ENCODE data around the gene CEACAM18.
"Not testable (repeated sequence)": the region's sequence is repeated elsewhere in the genome, so short reads cannot be mapped to it uniquely, and the experiment has no call there.

The CEACAM18 gene

DNA sequence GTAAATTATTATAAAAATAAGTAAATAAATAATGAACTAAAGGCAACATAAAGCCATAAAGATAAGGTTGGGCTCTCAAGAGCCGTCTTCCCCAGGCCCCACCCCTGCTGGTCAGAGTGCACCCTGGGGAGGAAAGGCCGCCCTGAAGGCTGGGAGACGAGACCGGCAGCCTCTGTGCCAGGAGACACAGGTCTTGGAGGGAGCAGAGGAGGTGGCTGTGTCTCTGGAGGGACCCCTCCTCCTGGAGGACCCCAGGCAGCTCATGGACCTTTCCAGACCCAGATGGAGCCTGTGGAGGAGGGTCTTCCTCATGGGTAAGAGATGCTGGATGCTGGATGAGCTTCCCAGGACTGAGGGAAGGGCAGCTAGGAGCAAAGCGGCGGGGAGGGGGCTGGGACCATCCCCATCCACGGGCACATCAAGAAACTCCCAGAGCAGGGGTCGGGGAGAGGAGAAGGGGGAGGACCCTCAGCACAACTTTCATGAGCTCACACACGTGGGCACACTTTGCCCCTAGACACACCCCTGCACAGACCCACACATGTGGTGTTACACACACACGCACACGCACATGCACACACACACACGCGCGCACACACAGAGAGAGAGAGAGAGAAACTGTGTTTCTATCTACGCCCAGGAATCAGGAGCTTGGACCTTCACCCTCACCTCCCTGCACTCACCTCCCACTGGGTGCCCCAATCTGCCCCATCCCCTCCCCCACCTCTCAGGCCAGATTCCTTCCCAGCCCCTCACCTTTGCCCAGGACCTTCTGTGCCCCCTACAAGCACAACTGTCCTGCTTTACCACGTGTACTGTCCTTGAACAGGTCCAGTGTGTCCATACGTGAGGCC, at the start of gene CEACAM18:
TSS of gene CEACAM18 (plus strand) at position 159 of the 854 bp plus-strand sequence.
- no peak for DNase-seq (ENCODE audit: low spot score)

GRCh38 chr19:51430221-51430620, 48.1 kb upstream of the CEACAM18 start:
- DNase-seq (ENCODE audit: low spot score): no peak

DNA sequence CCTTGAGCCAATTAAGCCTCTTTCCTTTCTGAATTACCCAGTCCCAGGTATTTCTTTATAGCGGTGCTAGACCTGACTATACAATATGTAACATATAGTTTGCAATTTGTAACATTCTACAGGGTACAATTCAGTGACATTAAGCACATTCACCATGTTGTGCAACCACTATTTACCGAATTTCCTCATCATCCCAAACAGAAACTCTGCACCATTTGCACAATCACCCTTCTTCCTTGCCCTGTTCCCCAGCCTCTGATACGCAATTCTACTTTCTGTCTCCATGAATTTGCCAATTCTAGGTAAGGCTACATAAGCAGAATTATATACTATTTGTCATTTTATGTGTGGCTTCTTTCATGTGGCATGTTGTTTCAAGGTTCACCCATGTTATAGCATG, 47.2 kb upstream of the CEACAM18 start:
- no peak for DNase-seq (ENCODE audit: low spot score)

DNA sequence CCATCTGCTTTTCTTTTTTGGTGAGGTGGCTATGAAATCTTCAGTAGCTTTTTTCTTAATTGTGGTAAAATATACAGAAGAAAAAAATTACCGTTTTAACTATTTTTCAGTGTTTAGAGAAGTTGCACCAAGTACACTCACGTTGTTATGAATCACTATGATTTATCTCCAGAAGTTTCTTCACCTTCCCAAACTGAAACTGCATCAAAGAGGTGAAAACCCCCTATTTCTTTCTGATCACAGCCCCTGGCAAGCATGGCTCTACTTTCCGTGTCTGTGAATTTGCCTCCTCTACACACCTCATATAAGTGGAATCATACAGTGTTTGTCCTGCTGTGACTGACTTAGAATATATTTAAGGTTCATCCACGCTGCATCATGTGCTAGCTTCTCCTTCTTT, 45.3 kb upstream of the CEACAM18 start:
- DNase-seq (ENCODE audit: low spot score): no peak

DNA sequence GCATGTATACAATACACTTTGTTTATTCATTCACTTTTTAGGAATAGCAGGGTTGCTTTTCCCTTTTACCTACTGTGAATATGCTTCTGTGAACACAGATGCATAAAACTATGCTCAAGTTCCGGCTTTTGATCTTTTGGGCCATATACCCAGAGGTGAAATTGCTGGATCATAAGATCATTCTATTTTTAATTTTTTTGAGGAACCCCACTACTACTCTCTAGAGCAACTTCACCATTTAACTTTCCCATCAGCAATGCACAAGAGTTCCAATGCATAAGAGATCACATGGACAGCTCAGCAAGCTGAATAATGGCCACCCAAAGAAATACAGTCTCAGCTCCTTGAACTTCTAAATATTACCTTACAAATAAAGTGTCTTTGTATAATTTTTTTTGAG, 43.9 kb upstream of the CEACAM18 start:
- DNase-seq (ENCODE audit: low spot score): no peak

GRCh38 chr19:51439021-51439465, 39.3 kb upstream of the CEACAM18 start:
- no peak for DNase-seq (ENCODE audit: low spot score)

GRCh38 chr19:51440052-51440451, 38.3 kb upstream of the CEACAM18 start:
- DNase-seq (ENCODE audit: low spot score): no peak

- no peak for DNase-seq (ENCODE audit: low spot score)
Observed at GRCh38 chr19:51440846-51441409, 37.4 kb upstream of the CEACAM18 start.

- no peak for DNase-seq (ENCODE audit: low spot score)
Observed at GRCh38 chr19:51441410-51442390, 36.6 kb upstream of the CEACAM18 start.

DNA sequence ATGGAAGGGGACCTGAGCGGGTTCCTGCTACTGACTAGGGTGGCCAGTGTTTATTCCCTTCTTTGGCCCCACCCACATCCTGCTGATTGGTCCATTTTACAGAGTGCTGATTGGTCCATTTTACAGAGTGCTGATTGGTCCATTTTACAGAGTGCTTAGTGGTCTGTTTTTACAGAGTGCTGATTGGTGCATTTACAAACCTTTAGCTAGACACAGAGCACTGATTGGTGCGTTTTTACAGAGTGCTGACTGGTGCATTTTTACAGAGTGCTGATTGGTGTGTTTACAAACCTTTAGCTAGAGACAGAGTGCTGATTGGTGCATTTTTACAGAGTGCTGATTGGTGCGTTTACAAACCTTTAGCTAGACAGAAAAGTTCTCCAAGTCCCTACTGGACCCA, 30.8 kb upstream of the CEACAM18 start:
- not testable (repeated sequence) for DNase-seq (ENCODE audit: low spot score)

DNA sequence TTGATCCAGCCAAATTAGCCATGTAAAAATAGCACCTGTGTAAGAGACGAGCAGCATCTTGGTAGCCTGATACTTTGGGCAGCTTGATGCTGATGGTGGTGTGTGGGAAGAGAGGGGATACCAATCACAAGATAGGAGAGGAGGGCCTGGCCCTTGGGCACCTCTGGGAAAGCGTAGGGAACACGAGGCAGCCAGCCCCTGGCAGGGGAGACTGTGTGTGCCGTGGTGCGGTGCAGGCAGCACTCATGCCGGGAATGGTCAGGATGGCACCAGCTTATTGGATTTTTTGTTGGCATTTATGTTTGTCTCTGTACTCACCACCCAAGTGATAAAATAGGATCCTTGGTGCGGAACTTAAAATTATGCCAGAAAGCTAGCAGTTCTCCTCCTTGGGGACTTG, 30.3 kb upstream of the CEACAM18 start:
- DNase-seq (ENCODE audit: low spot score): no peak

DNA sequence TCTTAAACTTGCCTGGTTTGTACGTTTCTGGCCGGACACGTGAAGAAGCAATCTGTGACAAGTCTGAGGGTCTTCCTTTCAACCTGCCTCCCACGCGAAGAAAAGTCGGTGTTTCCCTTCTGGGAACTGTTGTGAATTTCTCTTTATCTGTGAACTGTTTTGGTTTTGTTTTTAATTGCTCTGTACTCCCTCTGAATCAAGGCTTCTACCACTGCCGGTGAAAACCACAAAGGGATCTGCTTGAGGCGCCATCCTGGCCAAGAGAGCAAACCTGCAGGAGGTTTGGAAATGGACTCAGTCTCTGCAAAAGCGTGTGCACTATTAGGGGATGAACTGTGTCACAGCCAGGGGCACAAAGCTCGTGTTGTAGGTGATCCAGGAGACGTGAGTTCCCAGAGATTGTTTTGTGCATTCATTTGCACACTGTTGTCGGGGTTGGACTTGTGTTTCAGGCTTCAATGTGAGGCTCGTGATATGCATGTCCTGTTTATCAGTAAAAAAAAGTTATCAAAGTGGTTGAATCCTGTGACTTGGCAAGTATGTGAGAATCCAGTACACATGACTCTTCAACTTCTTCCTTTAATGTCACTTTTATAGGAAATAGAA, 29.8 kb upstream of the CEACAM18 start:
- DNase-seq (ENCODE audit: low spot score): no peak

- DNase-seq (ENCODE audit: low spot score): no peak
Observed at GRCh38 chr19:51450730-51451307, 27.5 kb upstream of the CEACAM18 start.

- no peak for DNase-seq (ENCODE audit: low spot score)
Observed at GRCh38 chr19:51456541-51457290, 21.6 kb upstream of the CEACAM18 start.

DNA sequence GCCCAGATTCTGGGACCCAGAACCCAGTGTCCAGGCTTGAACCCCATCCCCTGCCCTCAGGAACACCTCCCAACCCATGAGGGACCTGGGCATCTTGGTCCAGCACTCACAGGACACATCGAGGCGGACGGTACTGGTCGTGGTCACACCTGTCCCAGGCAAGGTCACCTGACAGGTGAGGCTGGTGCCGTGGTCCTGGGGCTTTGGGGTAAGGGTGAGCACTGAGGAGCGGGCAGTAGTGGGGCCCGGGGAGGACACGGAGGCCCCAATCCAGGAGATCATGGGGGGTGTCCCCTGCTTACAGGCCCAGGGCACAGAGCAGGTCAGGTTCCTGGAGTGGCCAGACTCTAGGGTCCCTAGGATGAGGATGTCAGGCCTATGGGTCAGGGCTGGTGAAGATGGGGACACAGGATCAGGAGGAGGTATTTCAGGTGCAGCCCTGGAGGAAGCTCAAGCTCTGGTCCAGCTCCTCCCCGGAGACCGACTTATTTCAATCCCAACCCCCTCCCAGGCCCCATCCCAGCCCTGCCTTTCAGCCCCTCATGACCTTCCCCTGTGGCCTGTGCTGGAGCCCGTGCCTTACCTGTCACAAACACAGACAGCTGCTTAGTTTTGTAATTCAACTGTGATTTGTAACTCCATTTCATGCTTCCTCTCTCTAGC, 20.9 kb upstream of the CEACAM18 start:
- no peak for DNase-seq (ENCODE audit: low spot score)

DNA sequence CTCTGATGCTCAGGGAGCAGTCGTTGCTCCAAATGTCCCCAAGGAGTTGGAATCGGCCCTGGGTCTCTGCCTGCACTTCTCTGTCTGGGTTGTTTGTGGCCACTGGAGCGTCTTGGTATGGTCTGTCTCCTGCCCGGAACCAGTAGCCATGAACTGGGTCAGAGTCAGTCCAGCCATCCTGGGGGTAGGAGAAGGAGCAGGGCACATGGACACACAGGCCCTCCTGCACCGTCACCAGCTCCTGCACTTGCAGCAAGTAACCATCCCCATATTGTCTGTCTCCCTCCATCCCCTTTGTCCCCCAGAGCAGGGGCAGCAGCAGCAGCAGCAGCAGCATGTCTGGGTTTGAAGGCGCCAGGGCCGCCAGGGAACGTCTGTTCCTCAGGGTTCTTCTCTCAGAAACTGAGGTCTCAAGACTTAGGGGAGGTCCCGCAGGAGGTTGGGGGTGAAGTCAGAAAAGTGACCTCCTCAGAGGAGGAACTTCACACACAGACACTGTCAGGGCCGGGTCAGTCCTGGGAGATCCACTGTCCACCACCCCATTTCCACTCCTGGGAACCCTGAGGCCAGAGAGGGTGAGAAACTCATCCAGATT, 20.2 kb upstream of the CEACAM18 start, which contains the start of gene SIGLEC8:
TSS of gene SIGLEC8 (minus strand) at position 404 of the 595 bp plus-strand sequence. CDS start at position 337, 67 bp downstream.
- DNase-seq (ENCODE audit: low spot score): no peak

GRCh38 chr19:51458899-51459505, 19.3 kb upstream of the CEACAM18 start:
- DNase-seq (ENCODE audit: low spot score): no peak

DNA sequence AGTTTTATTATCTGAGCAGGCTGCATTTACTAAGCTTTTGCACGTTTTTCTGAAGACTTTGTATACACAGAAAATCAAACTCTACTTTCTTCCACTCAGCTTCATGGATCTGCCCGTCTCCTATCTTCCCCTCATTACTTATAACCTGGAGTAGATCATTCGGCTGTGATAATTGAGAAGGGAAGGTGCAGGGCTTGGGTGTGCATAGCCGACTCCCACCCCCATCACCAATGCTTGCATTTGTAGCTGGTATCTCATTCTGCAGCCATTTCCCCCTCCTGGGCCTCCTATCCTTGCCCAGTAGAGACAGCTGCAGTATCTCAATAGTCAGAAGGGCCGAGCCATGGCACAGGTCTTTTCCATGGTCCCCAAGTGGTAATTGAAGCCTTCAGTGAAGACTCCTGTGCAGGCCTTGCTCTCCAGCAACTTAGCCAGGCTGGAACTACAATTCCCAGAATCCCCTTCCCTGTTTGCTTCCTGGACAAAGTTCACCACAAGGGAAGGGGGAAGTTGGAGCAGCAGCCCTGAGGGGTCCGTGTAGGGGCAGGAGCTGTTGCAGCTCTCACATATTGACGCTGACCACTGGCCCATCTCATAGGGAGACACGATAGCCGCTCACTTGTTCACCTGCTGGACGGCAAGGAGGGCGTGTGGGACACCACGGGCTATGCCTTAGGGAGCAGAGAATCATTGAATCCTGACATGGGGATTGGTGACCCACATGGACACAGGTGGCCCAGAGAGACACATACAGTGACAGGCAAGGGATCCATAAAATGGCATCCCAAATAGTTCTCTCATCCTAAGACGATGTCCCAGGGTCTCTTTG, 18.0 kb upstream of the CEACAM18 start:
- DNase-seq (ENCODE audit: low spot score): no peak

All from COLO829 (cell line).